ENCODE measurements around the gene UBE3A.
A peak's percentile ranks its signal among the peaks of the same experiment; 100 is the strongest.

Gene UBE3A

GRCh38 chr15:25441111-25441510, 2.3 kb upstream of the UBE3A start:
- no peak overlapping the region for H3K4me3 ChIP-seq
- TF ChIP-seq CTCF (IDR thresholded peaks at IDR 0.05), result no peak
- no peak for DNase-seq (ENCODE audit: low spot score)
- no peak overlapping the region for H3K27ac ChIP-seq

- DNase-seq (ENCODE audit: low spot score), result no peak
- TF ChIP-seq CTCF (IDR thresholded peaks at IDR 0.05), result no peak
- peak overlapping the region; percentile 98 to 100 for H3K27ac ChIP-seq
- peak overlapping the region; percentile 98 for H3K4me3 ChIP-seq
These were observed 579 bp upstream of the UBE3A start for GRCh38 chr15:25439369-25439836.

DNA sequence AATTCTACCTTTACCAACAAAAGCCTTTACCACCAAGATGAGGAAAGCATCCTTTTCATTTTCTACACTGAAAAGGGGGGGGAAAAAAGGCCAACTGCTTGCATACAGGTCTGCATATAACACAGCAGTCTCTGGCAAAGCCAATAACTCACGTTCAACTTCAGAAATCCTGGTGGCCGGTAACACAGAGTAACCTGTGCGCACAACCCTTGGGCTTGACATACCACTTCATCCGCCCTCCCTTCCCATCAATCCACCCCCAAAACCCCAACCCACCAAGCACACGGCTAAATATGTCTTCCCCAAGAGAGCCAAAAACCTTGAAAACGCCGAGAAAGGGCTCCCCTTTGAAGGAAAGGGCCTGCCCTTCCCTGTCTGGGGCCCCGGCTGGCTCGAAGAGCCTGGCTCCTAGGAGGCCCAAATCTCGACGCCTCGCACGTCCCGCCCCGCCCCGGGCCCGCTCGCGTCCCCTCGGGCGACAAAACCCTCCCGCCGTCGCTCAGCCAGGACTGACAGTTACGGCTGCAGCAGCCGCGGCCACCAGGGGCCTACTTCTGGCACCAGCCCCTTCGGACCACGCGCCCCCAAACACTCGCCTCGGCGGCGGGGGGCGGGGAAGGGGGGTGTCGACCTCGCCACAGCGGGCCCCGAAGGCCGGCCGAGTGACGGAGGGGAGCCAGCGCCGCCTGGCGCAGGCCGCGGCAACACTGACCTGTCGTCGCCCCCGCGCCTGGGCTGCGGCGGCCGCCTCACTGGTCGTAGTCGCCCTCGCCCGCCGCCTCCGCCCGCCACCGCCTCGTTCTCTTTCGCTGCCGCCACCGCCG, 835 bp downstream of the UBE3A start:
- H3K4me3 ChIP-seq, result peak overlapping the region; percentile 98
- H3K27ac ChIP-seq, result peak overlapping the region; percentile 98 to 100
- no peak for TF ChIP-seq CTCF (IDR thresholded peaks at IDR 0.05)
- peak; percentile 78 for DNase-seq (ENCODE audit: low spot score)

DNA sequence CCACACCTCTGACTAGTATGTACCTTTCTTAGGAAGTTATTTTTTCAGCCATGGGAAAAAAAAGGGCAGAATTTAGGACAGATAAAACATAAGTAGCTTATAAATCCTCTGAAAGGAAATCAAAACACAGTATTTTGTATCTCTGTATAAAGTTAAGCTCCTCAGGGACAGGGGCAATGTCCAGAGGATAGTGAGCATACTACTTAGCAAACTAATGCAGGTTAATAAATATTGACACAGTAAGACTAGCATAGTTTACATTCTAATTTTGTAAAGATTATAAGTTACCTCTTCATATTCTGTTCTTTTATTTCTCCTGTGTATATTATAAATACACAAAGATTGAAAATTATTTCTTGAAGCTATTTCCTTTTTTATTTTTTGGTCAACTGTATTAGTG, 2.1 kb downstream of the UBE3A start:
- H3K4me3 ChIP-seq, result peak overlapping the region; percentile 98

GRCh38 chr15:25435474-25436243, 3.2 kb downstream of the UBE3A start:
- TF ChIP-seq CTCF (IDR thresholded peaks at IDR 0.05), result no peak
- no peak overlapping the region for H3K27ac ChIP-seq
- H3K4me3 ChIP-seq, result peak overlapping the region; percentile 98
- DNase-seq (ENCODE audit: low spot score), result no peak

More for the DNA sequence above, 2.1 kb downstream of the UBE3A start:
- no peak for TF ChIP-seq CTCF (IDR thresholded peaks at IDR 0.05)
- DNase-seq (ENCODE audit: low spot score), result no peak
- H3K27ac ChIP-seq, result no peak overlapping the region

- H3K4me3 ChIP-seq, result no peak overlapping the region
- no peak overlapping the region for H3K27ac ChIP-seq
- DNase-seq (ENCODE audit: low spot score), result no peak
- no peak for TF ChIP-seq CTCF (IDR thresholded peaks at IDR 0.05)
These were observed 5.5 kb downstream of the UBE3A start for GRCh38 chr15:25433118-25433865.

Data from coronary artery (tissue), 2 donors.